Activated T-cell treated with anti-CD3 and anti-CD28 coated beads for 4 hours (primary cell): ENCODE data around the gene C1QL4.
"Not testable (repeated sequence)": the region's sequence is repeated elsewhere in the genome, so short reads cannot be mapped to it uniquely, and the experiment has no call there.

ENCODE experiments used
- DNase-seq: peaks from one replicate; pipeline ENCODE4 v3.0.0-alpha.2; 2020

Gene C1QL4

GRCh38 chr12:49347311-49348193, 10.6 kb upstream of the C1QL4 start:
- peak; percentile 71 for DNase-seq

GRCh38 chr12:49346659-49347310, 9.8 kb upstream of the C1QL4 start, which contains the start of gene DNAJC22:
Gene DNAJC22, plus strand, starts transcription at chr12:49346888. Its CDS starts 1,985 bp downstream, at chr12:49348873.
- no peak for DNase-seq

- DNase-seq, result no peak
Observed at GRCh38 chr12:49345825-49346658, 9.1 kb upstream of the C1QL4 start.

GRCh38 chr12:49345051-49345824, 8.2 kb upstream of the C1QL4 start:
- DNase-seq, result no peak

GRCh38 chr12:49344486-49345050, 7.6 kb upstream of the C1QL4 start:
- no peak for DNase-seq

- DNase-seq, result peak; percentile 51
Observed at GRCh38 chr12:49342914-49343731, 6.1 kb upstream of the C1QL4 start.

- peak; percentile 55 for DNase-seq
Observed at GRCh38 chr12:49342066-49342913, 5.3 kb upstream of the C1QL4 start.

- DNase-seq, result no peak
Observed at GRCh38 chr12:49341777-49342065, 4.7 kb upstream of the C1QL4 start.

- DNase-seq, result no peak
Observed at GRCh38 chr12:49340971-49341776, 4.2 kb upstream of the C1QL4 start.

- no peak for DNase-seq
Observed at GRCh38 chr12:49340095-49340870, 3.3 kb upstream of the C1QL4 start.

GRCh38 chr12:49339464-49339861, 2.5 kb upstream of the C1QL4 start:
- no peak for DNase-seq

GRCh38 chr12:49338830-49339463, 2.0 kb upstream of the C1QL4 start:
- DNase-seq, result no peak

GRCh38 chr12:49335955-49336644, 888 bp downstream of the C1QL4 start:
- DNase-seq, result no peak

- DNase-seq, result no peak
Observed at GRCh38 chr12:49335118-49335954, 1.7 kb downstream of the C1QL4 start.

- DNase-seq, result no peak
Observed at GRCh38 chr12:49334681-49335080, 2.3 kb downstream of the C1QL4 start.

GRCh38 chr12:49334226-49334625, 2.8 kb downstream of the C1QL4 start:
- DNase-seq, result no peak

GRCh38 chr12:49333778-49334177, 3.2 kb downstream of the C1QL4 start:
- DNase-seq, result not testable (repeated sequence)
